ENCODE data around the gene PPP3CA.

Gene PPP3CA

GRCh38 chr4:101068115-101068514 is 279.2 kb downstream of the PPP3CA start:
- DNase-seq (ENCODE audit: low read depth, low spot score), result no peak
- H3K4me3 ChIP-seq (ENCODE audit: low read depth, low read length), result no peak overlapping the region
- POLR2A ChIA-PET, result no interaction called here
- CTCF ChIA-PET, result no interaction called here
- no peak for TF ChIP-seq CTCF (IDR thresholded peaks at IDR 0.05; ENCODE audit: insufficient read depth, low read length, missing control alignments)

GRCh38 chr4:101067383-101067782 is 279.9 kb downstream of the PPP3CA start:
- CTCF ChIA-PET, result no interaction called here
- POLR2A ChIA-PET, result no interaction called here
- DNase-seq (ENCODE audit: low read depth, low spot score), result no peak

GRCh38 chr4:101066626-101067170 is 280.6 kb downstream of the PPP3CA start:
- CTCF ChIA-PET, result no interaction called here
- H3K4me3 ChIP-seq (ENCODE audit: low read depth, low read length), result no peak overlapping the region
- POLR2A ChIA-PET, result no interaction called here
- DNase-seq (ENCODE audit: low read depth, low spot score), result no peak
- no peak for TF ChIP-seq CTCF (IDR thresholded peaks at IDR 0.05; ENCODE audit: insufficient read depth, low read length, missing control alignments)

More at GRCh38 chr4:101067383-101067782, 279.9 kb downstream of the PPP3CA start:
- H3K4me3 ChIP-seq (ENCODE audit: low read depth, low read length), result no peak overlapping the region
- no peak for TF ChIP-seq CTCF (IDR thresholded peaks at IDR 0.05; ENCODE audit: insufficient read depth, low read length, missing control alignments)

GRCh38 chr4:101065935-101066485 is 281.3 kb downstream of the PPP3CA start:
- no peak for DNase-seq (ENCODE audit: low read depth, low spot score)
- ChIA-PET CTCF (no interaction called here), POLR2A (no interaction called here)
- H3K4me3 ChIP-seq (ENCODE audit: low read depth, low read length), result no peak overlapping the region
- TF ChIP-seq CTCF (IDR thresholded peaks at IDR 0.05; ENCODE audit: insufficient read depth, low read length, missing control alignments), result no peak

- POLR2A ChIA-PET, result no interaction called here
- DNase-seq (ENCODE audit: low read depth, low spot score), result no peak
- H3K4me3 ChIP-seq (ENCODE audit: low read depth, low read length), result no peak overlapping the region
- TF ChIP-seq CTCF (IDR thresholded peaks at IDR 0.05; ENCODE audit: insufficient read depth, low read length, missing control alignments), result no peak
- CTCF ChIA-PET, result no interaction called here
Observed at GRCh38 chr4:101065346-101065745, 282.0 kb downstream of the PPP3CA start.

GRCh38 chr4:101064541-101065180 is 282.7 kb downstream of the PPP3CA start:
- no peak for TF ChIP-seq CTCF (IDR thresholded peaks at IDR 0.05; ENCODE audit: insufficient read depth, low read length, missing control alignments)
- DNase-seq (ENCODE audit: low read depth, low spot score), result no peak
- POLR2A ChIA-PET, result interaction anchor here (0.6 kb wide), 1 partner anchor 93 kb away, joined by 3 read pairs; no protein-coding TSS in a partner anchor
- H3K4me3 ChIP-seq (ENCODE audit: low read depth, low read length), result no peak overlapping the region
- CTCF ChIA-PET, result no interaction called here
